Heart left ventricle (tissue), 13 donors: ENCODE results near the gene CTDP1.

Experiments
- POLR2A ChIP-seq, 2 donors: fragments of 450-650 bp; IDR thresholded peaks; one replicate each; pipeline ENCODE4 v1.6.1; 2017; ENCODE audit warnings: antibody characterized with exemption in 2 of 2, mild to moderate bottlenecking in 2 of 2, moderate library complexity in 2 of 2
- TF ChIP-seq, protein P1 (sequence below), 12 donors: fragments of 200-600 bp; sonication (generic) in 4 of 12; IDR thresholded peaks; one replicate each; pipeline versions ENCODE4 v1.5.0 to v1.8.0; 2018 to 2022; ENCODE audit warnings: antibody characterized with exemption in 12 of 12, mild to moderate bottlenecking in 5 of 12
- donor health status: ischemic (EF 13 %, LVEDD 7.1; RV severe dilation, severe dysfunction).
- donor health status: DM: no; HTN: yes; CAD: no.
- donor health status: DM: no; HTN: no; CAD: no.
- donor health status: ischemic (EF 25% LVEDD 6.9; RV normal size, moderate dysfunction).
- donor health status: ischemic (EF 25% LVEDD 5.7; RV mildly dilated, moderate dysfunction).
- donor health status: ischemic (EF 35%, LVEDD 5.7; RV mildly dilated, moderate dysfunction).
- donor health status: nonischemic (EF 11% LVEDD 7.7; RV severe dilation, severe dysfunction).
- donor health status: DM: yes; HTN: yes; CAD: no.
- donor health status: PGD.
- donor health status: ischemic (EF 29% LVEDD 5.4; RV normal size, mild dysfunction).
- donor health status: nonischemic (EF 23%, LVEDD 6.1; RV moderate dilation, normal function).

DNA sequence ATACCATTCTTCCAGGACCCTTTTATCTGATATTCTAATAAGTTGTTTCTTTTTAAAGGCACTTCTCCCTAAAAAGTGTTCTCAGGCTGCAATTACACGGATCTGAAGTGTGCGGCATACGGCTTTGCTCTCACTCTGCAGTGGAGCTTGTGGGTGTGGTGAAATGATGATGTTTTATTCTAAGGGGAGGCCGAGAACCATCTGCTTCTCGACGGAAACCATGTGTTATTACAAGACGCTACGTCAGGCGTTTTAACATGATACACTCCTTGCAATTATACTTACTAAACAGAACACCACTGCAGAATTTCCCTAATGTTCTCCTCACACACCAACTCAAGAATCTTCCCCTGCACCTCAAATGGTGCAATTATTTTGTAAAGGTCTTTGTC is 34.9 kb upstream of the CTDP1 start:
- TF ChIP-seq POLR2A (IDR thresholded peaks at IDR 0.05): no peak
- TF ChIP-seq, protein P1, sequence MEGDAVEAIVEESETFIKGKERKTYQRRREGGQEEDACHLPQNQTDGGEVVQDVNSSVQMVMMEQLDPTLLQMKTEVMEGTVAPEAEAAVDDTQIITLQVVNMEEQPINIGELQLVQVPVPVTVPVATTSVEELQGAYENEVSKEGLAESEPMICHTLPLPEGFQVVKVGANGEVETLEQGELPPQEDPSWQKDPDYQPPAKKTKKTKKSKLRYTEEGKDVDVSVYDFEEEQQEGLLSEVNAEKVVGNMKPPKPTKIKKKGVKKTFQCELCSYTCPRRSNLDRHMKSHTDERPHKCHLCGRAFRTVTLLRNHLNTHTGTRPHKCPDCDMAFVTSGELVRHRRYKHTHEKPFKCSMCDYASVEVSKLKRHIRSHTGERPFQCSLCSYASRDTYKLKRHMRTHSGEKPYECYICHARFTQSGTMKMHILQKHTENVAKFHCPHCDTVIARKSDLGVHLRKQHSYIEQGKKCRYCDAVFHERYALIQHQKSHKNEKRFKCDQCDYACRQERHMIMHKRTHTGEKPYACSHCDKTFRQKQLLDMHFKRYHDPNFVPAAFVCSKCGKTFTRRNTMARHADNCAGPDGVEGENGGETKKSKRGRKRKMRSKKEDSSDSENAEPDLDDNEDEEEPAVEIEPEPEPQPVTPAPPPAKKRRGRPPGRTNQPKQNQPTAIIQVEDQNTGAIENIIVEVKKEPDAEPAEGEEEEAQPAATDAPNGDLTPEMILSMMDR (IDR thresholded peaks at IDR 0.05): no peak
